ENCODE data around the gene INPP5D. TPM values are rescaled to one million over a fixed set of nuclear protein-coding genes. Genes with fewer than 3 reads are reported as not detected.
A peak's percentile ranks its signal among the peaks of the same experiment; 100 is the strongest.

INPP5D gene
- total and polyA plus RNA-seq, 2 of the 13 experiments (the other 11 are each of a cell fraction or from before 2014, with no cell fraction given) = 16.7 to 18.0 TPM

DNA sequence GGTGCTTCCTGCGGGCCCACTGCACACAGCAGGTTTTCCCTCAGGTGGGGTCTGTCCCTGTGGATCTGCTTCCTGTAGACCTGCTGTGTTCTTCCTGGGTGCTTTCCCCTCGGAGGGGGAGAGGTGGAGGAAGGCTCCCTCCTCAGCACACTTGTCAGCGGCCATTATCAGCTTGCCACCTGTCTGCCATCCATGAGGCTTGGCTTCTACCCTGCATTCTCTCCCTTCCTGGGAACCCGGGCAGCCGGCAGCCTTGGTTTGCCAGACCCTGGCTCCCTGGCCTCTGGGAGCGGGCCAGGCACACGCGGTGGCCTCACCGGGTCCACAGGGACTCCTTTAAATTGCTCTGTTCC lies 58.5 kb downstream of the INPP5D start:
- no peak for FAIRE-seq
- Histone ChIP-seq H2AFZ (ENCODE audit: low read length) (no peak overlapping the region), H3K9ac (ENCODE audit: insufficient read depth, low read depth, low read length) (no peak overlapping the region), H3K9me3 (ENCODE audit: low read length) (no peaks in the 10 kb centered on the region), H3K4me2 (ENCODE audit: low read depth, low read length) (no peak overlapping the region), H3K4me3 (replicated peaks in 1 of 3; ENCODE audit: insufficient read depth in 1 of 3, low read depth in 2 of 3, low read length in 3 of 3) (no peak overlapping the region), H3K79me2 (ENCODE audit: insufficient read depth, low read length) (no peaks in the 10 kb centered on the region), H3K27me3 (ENCODE audit: control insufficient read depth in 1 of 2, insufficient read depth in 2 of 2, low read length in 2 of 2) (no peaks in the 10 kb centered on the region), H4K20me1 (ENCODE audit: insufficient read depth, low read length) (no peaks in the 10 kb centered on the region), H3K4me1 (ENCODE audit: insufficient read depth, low read length) (peaks cover 13% of the 10 kb centered on the region), H3K27ac (ENCODE audit: extremely low read length, insufficient read depth, low read length) (no peak overlapping the region), H3K36me3 (replicated peaks in 1 of 2; ENCODE audit: control insufficient read depth in 1 of 2, insufficient read depth in 2 of 2, low read length in 2 of 2) (peaks cover 0 to 3% of the 10 kb centered on the region in 2 experiments; a peak in 1 of 5 replicates)
- intact Hi-C loops (cut with micrococcal nuclease; ENCODE audit: unreplicated experiment) (no loop called here), in situ Hi-C loops (cut with HindIII; ENCODE audit: extremely low pct_ligation_motif_present, low pct_unique_long_range_greater_than_20kb) (no loop called here)
- TF ChIP-seq HMGA1 (CRISPR knock-in tag; conservative IDR thresholded peaks at IDR 0.05) = no peak
- no TSS peak for BruUV-seq (replicated peaks)
- ATAC-seq = no peak
- DNase-seq (ENCODE audit: low spot score) = no peak
- CTCF ChIA-PET (ENCODE audit: low intra/inter-chr PET ratio, low total read pairs) = no interaction called here
- WGBS (ENCODE audit: low lambda C conversion rate) = 93% methylated on average over 4 of the region's 9 CpGs
- POLR2A ChIA-PET = no interaction called here

DNA sequence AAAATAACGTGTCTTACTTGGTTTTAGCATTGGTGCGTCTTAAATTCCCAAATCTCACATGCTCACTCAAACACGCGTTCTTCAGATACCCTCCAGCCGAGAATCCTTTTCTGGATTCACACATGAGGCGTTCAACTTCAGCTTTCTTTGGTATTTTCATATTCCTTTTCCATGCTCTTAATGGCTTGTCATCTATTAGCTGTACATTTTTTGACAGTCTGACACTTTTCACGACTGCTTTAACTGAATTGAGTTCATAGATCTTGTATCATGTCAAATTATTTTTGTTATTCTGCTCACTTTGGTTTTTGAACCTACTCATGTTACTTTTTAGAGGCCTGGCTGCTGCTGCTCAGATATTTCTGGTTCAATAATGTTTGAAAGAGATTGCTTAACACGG lies 59.0 kb downstream of the INPP5D start:
- peak; percentile 4 for FAIRE-seq
- no peak overlapping the region for H3K4me2 ChIP-seq (ENCODE audit: low read depth, low read length)
- no peak overlapping the region for H3K27ac ChIP-seq (ENCODE audit: extremely low read length, insufficient read depth, low read length)
- H4K20me1 ChIP-seq (ENCODE audit: insufficient read depth, low read length) = no peaks in the 10 kb centered on the region
- H3K4me1 ChIP-seq (ENCODE audit: insufficient read depth, low read length) = peaks cover 12% of the 10 kb centered on the region
- in situ Hi-C loops (cut with HindIII; ENCODE audit: extremely low pct_ligation_motif_present, low pct_unique_long_range_greater_than_20kb) = no loop called here
- WGBS (ENCODE audit: low lambda C conversion rate) = 86% methylated on average over 8 of the region's 8 CpGs
- ATAC-seq = no peak
- ChIA-PET POLR2A (no interaction called here), CTCF (ENCODE audit: low intra/inter-chr PET ratio, low total read pairs) (no interaction called here)
- H3K27me3 ChIP-seq (ENCODE audit: control insufficient read depth in 1 of 2, insufficient read depth in 2 of 2, low read length in 2 of 2) = no peaks in the 10 kb centered on the region
- H3K79me2 ChIP-seq (ENCODE audit: insufficient read depth, low read length) = no peaks in the 10 kb centered on the region
- intact Hi-C loops (cut with micrococcal nuclease; ENCODE audit: unreplicated experiment) = no loop called here
- peaks cover 0 to 5% of the 10 kb centered on the region in 2 experiments; a peak in 1 of 5 replicates for H3K36me3 ChIP-seq (replicated peaks in 1 of 2; ENCODE audit: control insufficient read depth in 1 of 2, insufficient read depth in 2 of 2, low read length in 2 of 2)
- TF ChIP-seq MAFK (conservative IDR thresholded peaks at IDR 0.05 in 1 of 2, IDR thresholded peaks at IDR 0.05 in 1 of 2; ENCODE audit: low read length in 2 of 2) (no peak), CEBPG (CRISPR knock-in tag; IDR thresholded peaks at IDR 0.05) (no peak), CHD2 (IDR thresholded peaks at IDR 0.05; ENCODE audit: low read depth, low read length) (no peak), ZNF484 (CRISPR knock-in tag; IDR thresholded peaks at IDR 0.05; ENCODE audit: borderline replicate concordance, low read depth) (no peak), SSRP1 (CRISPR knock-in tag; IDR thresholded peaks at IDR 0.05) (no peak), ZZZ3 (CRISPR knock-in tag; IDR thresholded peaks at IDR 0.05; ENCODE audit: borderline replicate concordance) (no peak)
- TF ChIP-seq, protein P1, sequence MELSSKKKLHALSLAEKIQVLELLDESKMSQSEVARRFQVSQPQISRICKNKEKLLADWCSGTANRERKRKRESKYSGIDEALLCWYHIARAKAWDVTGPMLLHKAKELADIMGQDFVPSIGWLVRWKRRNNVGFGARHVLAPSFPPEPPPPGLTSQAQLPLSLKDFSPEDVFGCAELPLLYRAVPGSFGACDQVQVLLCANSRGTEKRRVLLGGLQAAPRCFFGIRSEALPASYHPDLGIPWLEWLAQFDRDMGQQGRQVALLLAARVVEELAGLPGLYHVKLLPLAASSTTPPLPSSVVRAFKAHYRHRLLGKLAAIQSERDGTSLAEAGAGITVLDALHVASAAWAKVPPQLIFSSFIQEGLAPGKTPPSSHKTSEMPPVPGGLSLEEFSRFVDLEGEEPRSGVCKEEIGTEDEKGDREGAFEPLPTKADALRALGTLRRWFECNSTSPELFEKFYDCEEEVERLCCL (CRISPR knock-in tag; IDR thresholded peaks at IDR 0.05; ENCODE audit: borderline replicate concordance) = no peak
- DNase-seq (ENCODE audit: low spot score) = no peak
- H3K9ac ChIP-seq (ENCODE audit: insufficient read depth, low read depth, low read length) = no peak overlapping the region
- no peak overlapping the region for H3K4me3 ChIP-seq (replicated peaks in 1 of 3; ENCODE audit: insufficient read depth in 1 of 3, low read depth in 2 of 3, low read length in 3 of 3)
- H2AFZ ChIP-seq (ENCODE audit: low read length) = no peak overlapping the region
- BruUV-seq (replicated peaks) = no TSS peak
- no peaks in the 10 kb centered on the region for H3K9me3 ChIP-seq (ENCODE audit: low read length)
